HG03045 (cell line): ENCODE results near the gene KIF4B.

Source experiments
- ATAC-seq: cut with Tn5 transposase; IDR thresholded peaks from one replicate; pipeline ENCODE4 v1.9.1; 2021; ENCODE audit warnings: mild to moderate bottlenecking, moderate library complexity; ENCODE audit not compliant: unreplicated experiment

KIF4B gene

DNA sequence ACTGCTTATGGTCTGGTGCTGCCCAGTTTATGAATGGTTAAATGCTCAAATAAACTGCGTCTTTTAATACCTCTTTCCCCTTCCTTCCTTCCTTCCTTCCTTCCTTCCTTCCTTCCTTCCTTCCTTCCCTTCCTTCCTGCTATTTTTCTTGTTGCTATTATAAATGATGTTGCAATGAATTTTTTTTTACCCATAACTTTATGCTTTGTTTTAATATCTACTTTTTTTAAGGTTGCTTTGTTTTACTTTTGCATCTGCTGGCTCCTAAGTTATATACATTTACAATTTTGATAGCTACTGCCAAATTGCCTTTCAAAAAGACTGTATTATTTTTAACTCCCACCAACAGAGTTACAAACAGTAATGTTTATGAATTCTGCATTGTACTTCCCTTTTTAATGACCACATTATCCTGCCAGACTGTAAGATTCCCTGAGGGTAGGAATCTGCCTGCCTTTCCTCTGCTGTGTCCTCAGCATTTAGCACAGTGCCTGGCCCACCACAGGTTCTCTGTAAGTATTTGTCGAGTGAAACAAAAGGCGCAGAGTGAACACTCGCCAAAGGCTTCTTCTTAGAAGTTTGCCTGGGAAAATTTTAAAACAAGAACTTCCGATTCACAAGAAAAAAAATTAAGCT is 36.9 kb downstream of the KIF4B start:
- no peak for ATAC-seq

DNA sequence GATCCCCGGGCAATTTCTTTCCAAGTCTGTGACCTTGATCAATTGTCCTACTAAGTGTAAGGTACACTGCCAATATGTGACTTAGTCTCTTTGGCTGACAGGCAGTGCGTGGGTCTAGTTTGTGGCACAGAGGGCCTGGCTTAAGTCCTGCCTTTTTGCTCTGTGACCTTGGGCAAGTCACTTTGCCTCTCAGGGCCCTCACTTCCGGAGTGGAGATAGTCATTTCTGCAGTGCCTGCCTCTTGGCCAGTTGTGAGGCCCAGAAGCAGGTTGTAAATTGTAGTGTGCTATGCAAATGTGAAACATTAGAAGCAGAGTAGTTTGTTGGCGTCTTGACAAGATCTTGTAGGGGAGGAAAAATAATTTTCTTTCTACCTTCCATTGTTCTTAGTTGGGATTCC is 39.0 kb downstream of the KIF4B start:
- no peak for ATAC-seq

DNA sequence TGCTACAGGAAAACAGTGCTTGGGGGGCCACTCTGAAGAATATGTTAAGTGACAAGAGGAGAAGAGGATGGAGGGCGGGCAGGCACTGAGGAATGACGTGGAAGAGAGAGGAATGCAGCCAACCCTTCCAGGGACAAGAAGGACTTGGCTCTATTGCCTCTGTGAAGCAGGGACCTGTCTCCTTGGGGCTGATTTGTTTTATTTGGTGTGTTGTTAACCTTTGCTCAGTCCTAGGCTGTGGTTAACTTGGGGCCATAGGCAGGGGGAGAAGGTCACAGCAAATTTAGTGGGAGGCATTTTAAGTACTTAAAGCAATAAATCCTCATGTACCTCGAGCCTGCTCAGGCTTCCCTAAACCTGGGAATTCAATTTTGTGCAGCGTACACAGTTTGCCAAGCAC is 39.9 kb downstream of the KIF4B start:
- ATAC-seq: no peak

DNA sequence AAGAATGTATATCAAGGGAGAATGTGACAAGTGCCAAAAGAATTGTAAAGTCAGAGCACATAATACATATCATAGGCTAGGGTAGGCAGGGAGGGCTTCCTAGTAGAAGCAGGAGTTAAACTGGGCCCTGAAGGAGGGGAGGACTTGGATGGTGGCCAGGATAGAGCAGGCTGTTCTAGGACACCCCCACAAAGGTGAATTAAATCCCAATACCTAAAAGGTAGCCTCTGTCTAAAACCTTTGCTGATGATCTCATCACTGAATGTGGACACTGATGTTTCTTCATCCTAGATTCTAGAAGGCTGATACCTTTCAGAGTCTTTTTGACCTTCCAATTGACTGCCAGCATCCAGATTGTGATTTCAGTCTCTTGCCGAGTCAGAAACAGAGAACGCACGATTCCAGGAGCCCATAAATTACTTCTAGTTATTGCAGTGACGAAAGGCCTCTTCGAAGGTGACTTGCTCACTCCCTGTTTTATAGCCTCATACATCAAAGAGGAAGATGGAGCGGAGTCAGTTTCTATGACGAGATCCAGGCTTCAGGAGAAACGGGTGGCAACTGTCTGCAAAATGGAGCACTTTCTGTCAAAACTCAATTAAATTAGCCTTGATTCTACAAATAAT is 43.2 kb downstream of the KIF4B start:
- ATAC-seq: no peak

DNA sequence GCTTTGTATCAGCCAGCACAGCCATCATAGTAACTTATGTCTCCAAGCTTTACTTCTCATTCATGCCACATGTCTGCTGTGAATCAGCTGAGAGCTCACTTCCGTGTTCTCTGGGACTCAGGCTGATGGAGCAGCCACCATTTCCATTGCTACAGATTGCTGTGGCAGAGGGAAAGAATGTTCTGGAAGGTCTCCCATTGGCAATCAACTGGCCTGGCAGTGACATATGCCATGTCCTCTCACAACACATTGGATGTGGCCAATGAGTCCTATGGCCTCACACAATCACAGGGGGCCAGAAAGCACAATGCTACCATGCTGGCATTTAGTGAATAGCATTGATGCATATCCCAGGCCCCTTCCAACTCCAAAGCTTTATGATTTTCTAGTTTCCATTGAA is 44.1 kb downstream of the KIF4B start:
- no peak for ATAC-seq

DNA sequence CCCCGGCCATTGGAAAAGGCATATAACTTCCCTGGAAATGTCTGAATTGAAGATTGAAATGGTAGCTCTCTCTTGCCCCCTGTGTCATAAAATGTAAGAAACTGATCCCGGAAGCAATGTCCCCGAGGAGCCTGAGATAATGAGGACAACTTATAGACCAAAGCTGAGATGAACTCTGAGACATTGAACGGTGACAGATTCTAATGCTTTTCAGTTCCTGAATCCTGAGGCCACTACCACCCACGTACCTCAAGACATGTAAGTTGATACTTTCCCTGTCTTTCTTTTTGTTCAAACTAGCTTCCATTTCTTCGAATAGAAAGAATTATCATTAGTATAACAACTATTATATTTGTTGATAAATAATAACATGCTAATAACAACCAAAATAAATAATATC is 51.0 kb downstream of the KIF4B start:
- peak; percentile 61 for ATAC-seq

DNA sequence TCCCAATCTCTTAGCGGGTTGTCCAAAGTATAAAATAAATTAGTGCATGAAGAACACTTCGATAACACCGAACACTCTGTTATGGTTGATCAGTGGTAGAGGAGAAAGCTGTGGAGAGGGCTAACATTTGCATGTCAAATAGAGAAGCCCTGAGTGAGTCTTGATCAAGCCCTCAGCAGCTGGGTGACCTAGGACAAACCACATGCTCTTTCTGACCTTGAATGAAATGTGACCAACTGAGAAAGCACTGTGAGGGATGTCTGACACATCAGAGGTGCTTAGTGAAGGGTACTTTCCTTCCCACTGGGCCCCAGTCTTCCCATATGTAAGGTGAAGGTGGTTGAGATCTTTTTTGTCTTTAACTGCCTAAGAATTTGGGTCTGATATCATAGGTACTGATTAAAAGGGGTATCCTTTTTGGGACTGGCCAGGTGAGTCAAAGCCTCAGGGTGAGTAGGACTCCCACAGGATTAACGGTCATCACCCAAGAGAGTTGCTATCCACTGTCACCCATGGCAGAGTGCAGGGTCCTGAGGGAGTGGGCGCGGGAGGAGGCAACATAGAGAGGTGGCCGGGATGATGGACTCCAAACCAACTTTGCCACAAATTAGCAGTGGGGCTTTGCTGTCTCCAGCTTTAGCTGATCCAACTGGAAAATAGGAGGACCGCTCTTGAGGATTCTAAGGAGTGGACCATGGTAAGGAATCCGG is 53.5 kb downstream of the KIF4B start:
- ATAC-seq: no peak
